NCI-H2171 (cell line): ENCODE measurements around the gene TMEM45A.

Source experiments
- DNase-seq: peaks from one replicate; lab custom pipeline; 2025; lab: John Stamatoyannopoulos, UW

Gene TMEM45A

DNA sequence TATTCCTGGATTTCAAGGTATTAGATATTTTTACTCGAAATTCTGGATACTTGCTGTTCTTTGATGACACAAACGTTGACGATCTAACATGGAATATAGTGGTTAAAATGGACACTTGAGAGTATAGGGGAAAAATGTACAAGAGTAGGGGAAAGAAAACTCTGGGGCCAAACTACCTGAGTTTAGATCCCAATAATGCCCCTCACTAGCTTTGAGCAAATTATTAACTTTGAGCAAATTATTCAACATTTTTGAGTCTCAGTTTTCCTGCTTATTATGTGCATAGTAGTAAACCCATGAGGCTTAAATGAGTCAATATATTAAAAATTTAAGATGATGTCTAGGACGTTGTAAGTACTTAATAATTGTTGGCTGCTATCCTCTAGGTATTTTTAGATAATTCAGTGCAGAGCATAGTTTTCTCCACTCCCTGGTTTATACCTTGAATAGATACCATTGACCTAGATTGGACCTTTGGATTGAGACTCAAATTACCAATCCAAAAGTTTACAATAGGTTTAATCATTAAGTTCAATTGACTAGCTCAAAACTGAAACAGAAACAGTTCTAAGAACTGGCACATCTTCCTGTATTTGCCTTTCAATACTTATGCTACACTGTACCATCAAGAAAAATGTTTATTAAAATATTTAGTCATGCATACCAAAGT, 121.4 kb downstream of the TMEM45A start:
- DNase-seq: no peak

DNA sequence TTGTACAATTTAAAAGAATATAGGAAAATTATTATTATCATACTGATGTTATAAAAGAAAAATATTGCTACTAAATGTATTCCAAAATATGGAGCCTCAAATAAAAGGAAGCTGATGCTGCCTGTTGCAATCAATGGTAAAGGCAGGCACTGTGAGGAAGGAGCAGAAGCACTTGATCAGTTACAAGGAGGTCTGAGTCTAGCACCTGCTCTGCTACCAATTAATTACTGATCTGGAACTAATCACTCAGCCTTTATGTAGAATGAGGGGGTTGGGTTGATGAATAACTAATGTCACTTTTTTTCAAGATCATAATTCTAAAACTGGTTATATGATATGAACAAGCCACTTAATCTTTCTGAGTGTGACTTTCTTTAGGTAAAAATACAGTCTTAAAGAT, 122.5 kb downstream of the TMEM45A start:
- no peak for DNase-seq

DNA sequence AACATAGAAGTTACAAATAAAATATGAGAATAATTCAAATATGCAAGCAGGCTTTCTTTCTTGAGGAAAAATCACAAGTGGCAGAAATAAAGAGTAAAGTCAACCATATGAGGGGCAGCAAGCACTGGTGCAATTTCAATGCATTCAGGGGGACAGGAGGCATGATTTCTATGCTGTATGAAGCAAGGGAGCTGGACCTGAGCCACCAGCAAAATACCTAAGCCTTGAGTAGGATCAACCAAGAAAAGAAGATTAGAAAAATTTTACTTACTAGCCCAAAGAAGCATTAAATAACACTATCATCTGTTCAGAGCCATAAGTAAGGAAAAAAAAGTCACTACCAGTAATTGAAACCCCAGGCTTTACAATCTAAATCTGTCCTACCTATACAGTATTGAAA, 123.3 kb downstream of the TMEM45A start:
- no peak for DNase-seq

DNA sequence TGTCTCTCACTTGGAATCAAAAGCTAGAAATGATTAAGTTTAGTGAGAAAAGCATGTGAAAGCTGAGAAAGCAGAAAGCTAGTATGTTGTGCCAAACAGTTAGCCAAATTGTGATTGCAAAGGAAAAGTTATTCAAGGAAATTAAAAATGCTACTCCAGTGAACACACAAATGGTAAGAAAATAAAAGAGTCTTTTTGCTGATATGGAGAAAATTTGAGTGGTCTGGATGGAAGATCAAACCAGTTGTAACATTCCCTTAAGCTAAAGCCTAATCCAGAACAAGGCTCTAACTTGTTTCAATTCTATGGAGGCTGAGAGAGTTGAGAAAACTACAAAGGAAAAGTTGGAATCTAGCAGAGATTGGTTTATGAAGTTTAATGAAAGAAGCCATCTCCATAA, 128.8 kb downstream of the TMEM45A start:
- DNase-seq: no peak
